GM18508 (cell line): ENCODE results near the gene SNRPB2.

Experiments
- ATAC-seq: cut with Tn5 transposase; IDR thresholded peaks from one replicate; pipeline ENCODE4 v1.9.1; 2021; ENCODE audit warnings: moderate number of reproducible peaks; ENCODE audit not compliant: insufficient read depth, unreplicated experiment

Gene SNRPB2

GRCh38 chr20:16781496-16781895, 51.7 kb downstream of the SNRPB2 start:
- no peak for ATAC-seq

- ATAC-seq: no peak
Measured at GRCh38 chr20:16785226-16785625, 55.4 kb downstream of the SNRPB2 start.
